Left hindlimb (tissue), 1 donor: Measurements from ENCODE around the gene ARHGEF18.
A peak's percentile ranks its signal among the peaks of the same experiment; 100 is the strongest.
"Not testable (repeated sequence)": the region's sequence is repeated elsewhere in the genome, so short reads cannot be mapped to it uniquely, and the experiment has no call there.

ENCODE experiments used
- DNase-seq: peaks from one replicate; pipeline ENCODE4 v3.0.0-alpha.2; 2018

ARHGEF18 gene

DNA sequence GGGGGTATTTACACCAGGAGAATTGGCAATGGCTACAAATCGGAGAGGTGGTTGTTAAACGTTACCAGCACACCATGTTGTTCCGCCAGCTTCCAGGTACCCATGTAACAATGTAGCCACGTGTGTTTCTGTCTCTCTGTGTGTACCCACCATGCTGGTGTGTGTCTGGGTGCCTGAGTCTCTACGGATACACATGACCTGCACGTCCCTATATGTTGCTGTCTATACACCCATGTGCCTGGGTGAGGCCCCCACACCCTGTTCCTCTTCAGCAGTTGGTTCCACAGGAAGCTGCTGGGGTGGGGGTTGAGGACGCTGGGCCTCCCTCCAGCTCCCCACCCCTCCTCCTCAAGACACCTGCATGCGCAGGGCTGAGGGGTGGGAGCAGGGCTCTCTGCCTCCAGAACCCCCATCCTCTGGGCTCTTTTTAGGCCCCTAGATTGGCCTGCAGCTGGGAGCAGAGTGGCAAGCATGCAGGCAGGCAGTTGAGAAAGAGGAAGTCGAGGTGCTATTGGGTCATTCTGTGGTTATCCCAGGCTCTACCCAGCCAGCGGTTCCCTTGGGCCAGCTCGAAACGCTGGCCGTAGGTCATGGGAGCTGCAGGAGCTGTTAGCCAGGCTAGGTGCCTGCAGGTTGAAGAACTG lies at the start of gene ARHGEF18:
ARHGEF18 (plus strand) TSS at position 351 of the 644 bp plus-strand sequence. CDS start 13,954 bp downstream, outside the sequence.
- DNase-seq: no peak

DNA sequence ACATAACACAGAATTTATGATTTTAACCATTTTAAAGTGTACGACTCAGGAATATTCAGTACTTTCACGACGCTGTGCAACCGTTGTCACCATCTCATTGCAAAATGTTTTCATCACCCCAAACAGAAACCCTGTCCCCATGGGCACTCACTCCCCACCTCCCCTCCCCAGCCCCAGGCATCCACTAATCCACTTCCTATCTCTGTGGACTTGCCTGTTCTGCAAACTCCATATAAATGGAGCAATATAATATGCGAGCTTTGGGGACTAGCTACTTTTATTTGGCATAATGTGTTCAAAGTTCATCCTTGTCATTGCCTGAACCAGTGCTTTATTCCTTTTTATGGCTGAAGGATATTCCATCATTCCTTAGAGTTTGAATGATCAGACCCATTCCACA lies 47.2 kb upstream of the ARHGEF18 start:
- DNase-seq: no peak

DNA sequence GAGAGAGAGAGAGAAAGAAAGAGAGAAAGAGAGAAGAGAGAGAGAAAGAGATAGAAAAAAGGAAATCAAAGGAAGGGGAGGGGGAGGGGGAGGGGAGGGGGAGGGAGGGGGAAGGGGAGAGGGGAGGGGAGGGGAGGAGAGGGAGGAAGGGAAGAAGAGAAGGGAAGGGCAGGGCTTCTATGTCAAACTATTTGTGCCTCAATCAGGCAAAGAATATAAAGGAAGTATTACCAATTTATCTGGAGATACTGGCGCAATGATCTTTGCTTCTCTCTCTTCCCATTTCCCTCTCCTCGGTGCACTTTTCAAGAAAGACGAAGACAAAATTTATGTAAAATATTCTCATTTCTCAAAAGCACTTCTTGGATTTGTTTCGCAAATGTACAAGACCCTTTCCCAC lies 45.3 kb upstream of the ARHGEF18 start:
- DNase-seq: no peak

DNA sequence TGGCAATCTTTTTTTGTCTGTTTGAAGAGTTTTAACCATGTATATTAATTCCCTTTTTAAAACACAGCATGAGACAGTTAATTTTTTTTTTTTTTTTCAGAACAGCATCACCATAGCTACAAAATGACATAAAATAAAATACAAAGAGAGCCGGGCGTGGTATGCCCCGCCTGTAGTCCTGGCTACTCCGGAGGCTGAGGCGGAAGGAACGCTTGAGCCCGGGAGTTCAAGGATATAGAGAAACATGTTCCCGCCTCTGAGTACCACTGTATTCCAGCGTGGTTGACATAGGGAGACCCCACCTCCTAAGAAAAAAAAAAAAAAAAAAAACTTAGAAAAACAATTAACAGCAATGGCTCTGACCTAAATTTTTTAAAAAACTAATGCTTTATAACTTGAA lies 44.5 kb upstream of the ARHGEF18 start:
- DNase-seq: no peak

DNA sequence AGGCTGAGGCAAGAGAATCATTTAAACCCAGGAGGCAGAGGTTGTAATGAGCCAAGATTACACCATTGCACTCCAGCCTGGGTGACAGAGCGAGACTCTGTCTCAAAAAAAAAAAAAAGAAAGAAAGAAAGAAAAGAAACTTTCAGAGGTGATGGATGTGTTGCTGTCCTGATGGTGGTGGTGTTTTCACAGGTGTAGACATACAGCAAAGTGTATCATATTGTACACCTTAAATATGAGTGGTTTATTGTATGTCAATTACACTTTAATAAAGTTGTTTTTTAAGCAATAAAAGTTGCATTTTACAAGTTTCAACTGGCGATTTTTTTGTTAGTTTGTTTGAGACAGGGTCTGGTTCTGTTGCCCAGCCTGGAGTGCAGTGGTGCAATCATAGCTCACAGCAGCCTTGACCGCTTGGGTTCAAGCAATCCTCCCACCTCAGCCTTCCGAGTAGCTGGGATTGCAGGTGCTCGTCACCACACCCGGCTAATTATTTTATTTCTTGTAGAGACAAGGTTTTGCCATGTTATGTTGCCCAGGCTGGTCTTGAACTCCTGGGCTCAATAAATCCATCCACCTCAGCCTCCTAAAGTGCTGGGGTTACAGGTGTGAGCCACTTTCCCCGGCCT lies 41.0 kb upstream of the ARHGEF18 start:
- no peak for DNase-seq

DNA sequence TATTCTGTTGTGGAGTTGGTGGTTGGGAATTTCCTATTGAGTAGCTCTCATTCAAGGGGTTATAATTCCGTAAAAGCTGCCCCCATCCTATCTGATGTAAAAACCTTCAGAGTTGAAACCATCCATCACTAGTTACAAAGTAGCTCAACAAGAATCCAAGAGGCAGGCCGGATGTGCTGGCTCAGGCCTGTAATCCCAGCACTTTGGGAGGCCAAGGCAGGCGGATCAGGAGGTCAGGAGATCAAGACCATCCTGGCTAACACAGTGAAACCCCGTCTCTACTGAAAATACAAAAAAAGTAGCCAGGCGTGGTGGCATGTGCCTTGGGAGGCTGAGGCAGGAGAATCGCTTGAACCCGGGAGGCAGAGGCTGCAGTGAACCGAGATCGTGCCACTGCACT lies 40.4 kb upstream of the ARHGEF18 start:
- not testable (repeated sequence) for DNase-seq

DNA sequence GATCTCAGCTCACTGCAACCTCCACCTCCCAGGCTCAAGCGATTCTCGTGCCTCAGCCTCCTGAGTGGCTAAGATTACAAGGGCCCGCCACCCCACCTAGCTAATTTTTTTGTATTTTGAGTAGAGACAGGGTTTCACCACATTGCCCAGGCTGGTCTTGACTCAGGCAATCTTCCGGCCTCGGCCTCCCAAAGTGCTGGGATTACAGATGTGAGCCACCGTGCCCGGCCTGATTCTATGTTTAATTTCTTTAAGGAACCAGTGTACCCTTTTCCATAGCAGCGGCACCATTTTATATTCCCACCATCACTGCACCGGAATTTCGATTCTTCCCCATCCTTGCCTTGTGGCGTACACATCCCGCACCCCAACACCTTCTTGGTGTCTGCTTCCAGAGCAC lies 36.8 kb upstream of the ARHGEF18 start:
- no peak for DNase-seq

DNA sequence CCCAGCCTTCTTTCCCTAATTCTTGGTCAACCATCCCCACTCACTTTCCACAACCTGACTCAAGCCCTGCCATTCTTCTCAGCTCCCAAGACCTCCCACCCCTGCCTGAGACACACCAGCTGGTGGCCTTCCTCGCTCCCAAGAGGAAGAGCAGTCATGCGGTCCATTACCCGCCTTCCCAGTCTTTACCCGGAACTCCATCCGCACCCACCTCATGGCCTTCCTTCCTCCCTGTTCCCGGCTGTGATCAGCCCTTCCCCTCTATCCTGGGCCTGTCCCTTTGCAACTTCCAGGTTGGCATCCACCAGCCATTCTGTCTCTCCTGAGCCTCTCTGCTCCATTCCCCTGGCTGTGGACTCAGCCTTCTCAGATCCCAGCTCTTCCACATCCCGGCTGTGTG lies 35.9 kb upstream of the ARHGEF18 start:
- no peak for DNase-seq

DNA sequence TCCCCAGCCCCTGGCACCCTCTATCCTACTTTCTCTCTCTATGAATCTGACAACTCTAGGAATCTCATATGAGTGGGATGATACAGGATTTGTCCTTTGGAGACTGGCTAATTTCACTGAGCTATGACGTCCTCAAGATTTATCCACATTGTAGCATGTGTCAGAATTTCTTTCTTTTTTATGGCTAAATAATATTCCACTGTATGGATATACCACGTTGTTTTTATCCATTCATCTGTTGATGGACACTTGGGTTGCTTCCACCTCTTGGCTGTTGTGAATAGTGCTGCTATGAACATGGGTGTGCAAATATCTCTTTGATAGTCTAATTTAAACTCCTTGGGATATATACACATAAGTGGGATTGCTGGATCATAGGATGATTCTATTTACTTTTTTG lies 30.6 kb upstream of the ARHGEF18 start:
- no peak for DNase-seq

DNA sequence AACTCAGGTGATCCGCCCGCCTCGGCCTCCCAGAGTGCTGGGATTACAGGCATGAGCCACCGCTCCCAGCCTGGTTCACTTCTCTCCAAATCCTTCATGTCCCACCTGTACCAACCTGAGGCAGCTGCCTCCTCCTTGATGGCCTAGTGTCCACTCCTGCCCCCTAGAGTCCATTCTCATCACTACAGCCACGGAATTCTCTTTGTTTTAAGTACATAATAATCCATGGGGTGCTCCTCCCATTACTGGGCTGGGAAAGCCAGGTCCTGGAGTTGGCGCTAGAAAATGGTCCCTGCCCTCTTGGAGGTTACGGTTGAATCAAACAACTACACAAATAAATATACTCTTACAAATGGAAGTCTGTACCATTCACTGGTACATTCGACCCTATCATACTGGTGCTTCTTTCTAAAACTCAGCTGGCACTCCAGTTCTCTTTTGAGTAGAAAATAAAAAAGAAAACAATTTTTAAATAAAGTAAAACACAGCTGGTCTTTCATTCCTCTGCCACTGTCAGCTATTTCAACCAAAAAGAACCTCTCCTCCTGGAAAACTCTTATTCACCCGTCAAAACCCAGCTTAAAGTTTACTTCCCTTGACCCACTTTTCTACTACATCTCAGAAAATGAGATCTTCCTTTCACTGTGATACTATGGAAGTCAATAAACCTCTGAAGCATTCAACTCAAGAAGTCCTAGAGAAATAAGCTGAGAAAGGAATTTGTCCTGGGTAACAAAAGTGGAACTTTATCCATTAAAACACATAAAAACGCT lies 22.4 kb upstream of the ARHGEF18 start:
- DNase-seq: no peak

DNA sequence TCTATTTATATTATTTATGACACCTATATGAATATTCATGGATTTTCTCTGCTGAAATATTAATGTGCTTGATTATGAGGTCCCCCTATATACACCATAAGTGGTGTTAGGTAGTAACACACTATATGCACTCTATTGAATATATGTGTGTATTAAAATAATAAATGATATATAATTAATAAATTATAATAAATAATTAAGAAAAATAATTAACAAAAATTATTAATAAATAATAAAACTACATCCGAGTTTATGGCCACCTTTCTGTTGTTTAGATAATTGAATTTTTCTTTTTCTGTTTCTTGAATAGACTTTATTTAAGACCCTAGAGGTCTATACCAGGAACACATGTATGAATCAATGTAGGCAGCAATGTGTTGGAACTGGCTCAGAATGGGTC lies 20.9 kb upstream of the ARHGEF18 start:
- DNase-seq: no peak

DNA sequence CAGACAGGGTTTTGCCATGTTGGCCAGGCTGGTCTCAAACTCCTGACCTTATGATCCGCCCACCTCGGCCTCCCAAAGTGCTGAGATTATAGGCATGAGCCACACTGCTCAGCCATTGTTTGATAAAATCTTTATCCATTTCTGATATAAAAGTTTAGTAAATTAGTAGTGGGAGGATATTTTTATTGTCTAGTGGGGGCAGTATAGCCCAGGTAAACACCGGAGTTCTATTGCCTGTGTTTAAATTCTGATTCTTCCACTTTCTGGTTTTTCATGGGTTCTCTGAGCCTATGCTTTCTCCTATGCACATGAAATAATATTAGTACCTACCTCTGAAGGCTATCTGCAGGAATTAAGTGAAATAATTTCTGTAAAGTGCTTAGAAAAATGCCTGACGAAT lies 20.1 kb upstream of the ARHGEF18 start:
- no peak for DNase-seq

DNA sequence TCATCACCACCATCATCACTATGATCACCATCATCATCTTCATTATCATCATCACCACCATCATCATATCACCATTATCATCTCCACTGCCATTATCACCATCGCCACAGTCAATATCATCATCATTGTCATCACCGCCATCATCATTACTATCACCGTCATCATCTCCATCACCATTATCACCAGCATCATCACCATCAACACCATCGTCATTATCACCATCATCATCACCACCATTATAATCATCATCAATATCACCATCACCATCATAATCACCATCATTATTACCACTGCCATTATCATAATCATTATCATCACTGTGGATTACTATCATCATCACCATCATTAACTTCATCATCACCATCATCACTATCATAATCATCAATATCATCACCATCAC lies 17.3 kb upstream of the ARHGEF18 start:
- DNase-seq: no peak

DNA sequence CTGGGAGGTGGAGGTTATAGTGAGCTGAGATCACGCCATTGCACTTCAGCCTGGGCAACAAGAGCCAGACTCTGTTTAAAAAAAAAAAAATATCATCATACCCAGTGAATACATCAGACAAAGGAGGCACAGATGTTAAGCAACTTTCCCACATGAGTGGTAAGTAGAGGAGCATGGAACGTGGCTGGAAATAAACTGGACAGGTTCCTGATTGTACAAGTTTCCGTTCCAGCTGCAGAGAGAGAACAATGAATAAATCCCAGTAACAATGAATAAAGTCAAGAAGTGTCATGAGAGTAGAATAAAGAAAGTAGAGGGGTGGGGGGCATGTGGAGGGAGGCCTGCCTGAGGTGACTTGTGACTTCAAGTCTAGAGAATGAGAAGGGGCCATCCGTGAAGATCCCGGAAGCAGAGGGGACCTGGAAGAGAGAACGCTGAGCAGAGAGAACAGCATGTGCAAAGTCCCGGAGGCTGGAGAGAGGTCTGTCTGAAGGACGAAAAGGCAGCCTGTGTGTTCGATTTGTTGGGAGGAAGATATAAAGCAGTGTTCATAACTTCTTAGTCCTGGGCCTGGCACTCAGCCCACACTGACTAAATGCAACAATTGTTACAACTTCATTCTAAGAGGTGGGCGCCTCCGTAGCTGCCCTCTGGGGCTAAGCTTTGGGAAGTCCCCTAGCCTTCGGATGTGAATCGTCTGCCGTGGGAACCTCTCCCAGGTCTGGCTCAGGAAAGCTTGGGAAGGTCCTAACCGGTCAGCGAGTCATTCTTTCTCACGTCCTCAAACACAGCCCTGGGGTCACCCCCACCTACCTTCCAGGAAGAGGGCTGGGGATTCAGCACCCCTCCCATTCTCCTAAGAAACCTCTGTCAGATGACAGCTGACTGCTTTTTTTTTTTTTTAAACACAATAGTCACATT lies 15.3 kb upstream of the ARHGEF18 start:
- DNase-seq: no peak

DNA sequence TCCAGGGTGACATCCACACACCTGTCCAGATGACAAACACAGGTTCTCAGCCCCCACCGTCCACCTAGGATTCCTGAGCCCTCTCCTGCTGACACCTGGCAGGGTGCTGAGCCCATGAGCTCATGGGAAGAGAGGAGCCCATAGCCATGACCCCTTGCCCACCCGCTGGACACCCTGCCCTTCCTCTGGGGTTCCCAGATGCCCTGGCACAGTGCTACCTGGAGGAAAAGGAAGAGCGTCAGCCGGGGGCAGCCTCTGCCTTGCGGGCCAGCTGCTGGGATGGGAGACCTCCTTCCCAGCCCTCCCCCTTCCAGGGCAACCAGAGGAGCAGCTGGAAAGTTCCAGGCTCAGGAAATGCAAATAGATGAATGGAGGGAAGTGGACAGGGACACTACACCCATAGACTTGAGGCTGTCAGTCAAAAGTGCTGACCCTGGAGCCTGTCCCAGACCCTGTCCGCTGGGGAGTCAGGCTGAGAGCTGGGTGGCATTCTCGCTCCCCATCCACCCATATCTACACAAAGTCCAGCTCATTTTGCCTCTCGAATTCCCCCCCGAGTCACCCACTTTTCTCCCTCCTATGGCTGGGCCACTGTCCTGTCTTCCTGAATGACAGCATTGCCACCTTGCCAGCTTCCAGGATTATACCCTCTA lies 12.3 kb upstream of the ARHGEF18 start:
- no peak for DNase-seq

DNA sequence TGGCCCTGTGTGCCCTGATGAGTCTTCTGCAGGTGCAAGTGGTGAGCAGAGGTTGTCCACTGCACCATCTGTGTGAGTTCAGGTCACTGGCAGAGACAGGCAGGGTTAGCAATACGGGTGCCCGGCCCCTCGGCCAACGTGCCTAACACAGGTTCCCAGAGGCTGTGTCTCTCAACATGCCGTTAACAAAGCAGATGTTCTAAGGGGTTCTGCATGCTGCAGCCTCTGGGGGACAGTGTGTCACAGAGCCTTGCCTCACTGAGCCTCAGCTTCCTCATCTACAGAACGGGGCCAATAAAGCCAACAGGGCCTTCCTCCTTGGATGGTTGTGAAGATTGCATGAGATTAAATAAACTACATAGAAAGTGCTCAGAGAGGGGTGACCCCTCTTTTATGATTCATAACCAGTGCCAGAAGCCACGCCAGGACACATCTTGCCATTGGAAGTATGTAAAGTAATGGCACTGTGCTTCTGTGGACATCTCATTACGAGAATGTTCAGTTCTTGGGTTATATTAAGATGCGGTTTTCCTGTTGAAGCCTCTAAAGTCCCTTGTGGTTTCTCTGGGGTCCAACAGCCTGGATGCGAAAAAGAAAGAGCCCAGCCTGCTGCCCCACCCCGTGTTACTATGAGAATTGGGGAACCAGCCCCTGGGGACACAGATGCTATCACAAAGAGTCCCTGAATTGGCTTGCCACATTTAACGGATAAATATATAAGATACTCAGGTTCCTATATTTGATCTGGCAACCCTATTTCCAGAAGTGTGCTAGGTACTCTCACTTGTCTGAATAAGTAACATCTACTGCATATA lies 11.2 kb upstream of the ARHGEF18 start:
- DNase-seq: no peak

DNA sequence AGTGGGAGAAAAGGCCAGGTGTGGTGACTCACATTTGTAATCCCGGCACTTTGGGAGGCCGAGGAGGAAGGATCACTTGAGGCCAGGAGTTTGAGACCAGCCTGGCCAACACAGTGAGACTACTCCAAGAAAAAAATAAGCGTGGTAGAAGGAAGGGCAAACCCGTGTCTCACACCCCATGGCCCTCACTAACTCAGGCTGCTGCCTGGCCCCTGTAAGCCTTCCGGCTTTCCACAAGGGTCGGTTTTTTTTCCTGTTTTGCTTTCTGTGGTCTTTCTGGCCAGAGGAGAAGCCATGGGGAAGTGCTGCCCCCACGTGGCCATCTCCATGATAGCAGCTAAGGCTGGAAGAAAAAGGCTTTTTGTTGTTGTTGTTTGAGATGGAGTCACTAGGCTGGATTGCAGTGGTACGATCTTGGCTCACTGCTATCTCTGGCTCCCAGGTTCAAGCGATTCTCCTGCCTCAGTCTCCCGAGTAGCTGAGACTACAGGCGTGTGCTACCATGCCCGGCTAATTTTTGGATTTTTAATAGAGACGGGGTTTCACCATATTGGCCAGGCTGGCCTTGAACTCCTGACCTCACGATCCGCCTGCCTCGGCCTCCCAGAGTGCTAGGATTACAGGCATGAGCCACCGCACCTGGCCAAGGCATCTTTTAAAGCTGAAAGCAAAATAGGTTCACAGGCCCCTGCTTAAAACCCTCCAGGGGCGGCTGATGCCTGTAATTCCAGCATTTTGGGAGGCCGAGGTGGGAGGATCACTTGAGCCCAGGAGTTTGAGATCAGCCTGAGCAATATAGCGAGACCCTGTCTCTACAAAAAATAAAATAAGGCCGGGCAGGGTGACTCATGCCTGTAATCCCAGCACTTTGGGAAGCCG lies 7.5 kb upstream of the ARHGEF18 start:
- DNase-seq: peak; percentile 84

DNA sequence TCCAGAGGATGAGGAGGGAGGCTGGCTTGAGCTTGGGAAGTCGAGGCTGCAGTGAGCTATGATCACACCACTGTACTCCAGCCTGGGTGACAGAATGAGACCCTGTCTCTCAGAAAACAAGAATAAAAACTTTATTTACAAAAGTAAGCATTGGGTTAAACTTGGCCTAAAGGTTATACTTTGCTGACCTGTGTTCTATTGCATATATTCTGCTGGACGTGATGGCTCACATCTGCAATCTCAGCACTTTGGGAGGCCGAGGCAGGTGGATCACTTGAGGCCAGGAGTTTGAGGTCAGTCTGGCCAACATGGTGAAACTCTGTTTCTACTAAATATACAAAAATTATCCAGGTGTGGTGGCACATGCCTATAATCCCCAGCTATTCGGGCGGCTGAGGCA lies 6.6 kb upstream of the ARHGEF18 start:
- no peak for DNase-seq

DNA sequence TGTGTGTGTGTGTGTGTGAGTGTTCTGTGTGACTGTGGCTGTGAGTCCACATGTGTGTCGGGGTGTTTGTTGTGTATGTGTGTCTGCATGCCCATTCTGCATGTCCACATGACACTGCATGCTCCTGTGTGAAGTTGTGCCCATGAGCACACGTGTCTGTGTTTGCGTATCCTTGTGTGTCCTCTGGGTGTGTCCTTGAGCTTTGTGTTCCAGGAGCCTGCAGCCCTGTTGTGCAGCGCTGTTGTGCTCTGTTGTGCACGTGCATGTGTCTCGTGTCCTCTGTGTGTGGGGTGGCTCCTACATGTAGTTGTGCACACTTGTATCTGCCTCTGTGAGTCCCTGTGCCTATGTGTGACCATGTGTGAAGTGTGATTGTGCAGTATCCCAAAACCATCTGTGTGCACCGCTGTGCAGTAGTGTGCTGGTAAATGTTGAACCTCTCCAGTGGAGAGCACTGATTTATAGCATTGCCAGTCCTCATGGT lies 2.2 kb upstream of the ARHGEF18 start:
- DNase-seq: no peak

DNA sequence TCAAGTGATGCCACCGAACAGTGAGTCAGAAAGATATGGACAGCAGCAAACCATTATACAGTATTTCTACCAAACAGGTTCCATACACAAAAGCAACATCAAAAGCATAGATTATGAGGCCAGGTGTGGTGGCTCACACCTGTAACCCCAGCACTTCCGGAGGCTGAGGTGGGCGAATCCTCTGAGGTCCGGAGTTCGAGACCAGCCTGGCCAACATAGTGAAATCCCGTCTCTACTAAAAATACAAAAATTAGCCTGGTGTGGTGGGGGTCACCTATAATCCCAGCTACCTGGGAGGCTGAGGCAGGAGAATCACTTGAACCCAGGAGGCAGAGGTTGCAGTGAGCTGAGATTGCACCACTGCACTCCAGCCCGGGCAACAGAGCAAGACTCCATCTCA lies 1.7 kb upstream of the ARHGEF18 start:
- DNase-seq: not testable (repeated sequence)

DNA sequence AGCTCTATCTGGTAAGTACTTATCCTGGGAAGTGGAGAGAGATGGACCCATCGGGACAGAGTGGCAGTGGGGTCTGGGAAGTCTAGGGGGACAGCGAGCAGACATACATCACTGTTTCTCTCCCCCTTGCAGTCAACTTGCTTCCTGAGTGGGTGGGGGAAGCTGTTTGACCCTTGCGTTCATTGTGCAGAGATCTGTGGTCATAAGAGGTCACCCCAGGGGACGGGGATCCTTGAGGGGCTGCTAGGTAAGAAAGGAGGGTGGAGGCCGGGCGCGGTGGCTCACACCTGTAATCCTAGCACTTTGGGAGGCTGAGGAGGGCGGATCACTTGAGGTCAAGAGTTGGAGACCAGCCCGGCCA lies 474 bp downstream of the ARHGEF18 start:
- DNase-seq: no peak
